Mesothelial cell of epicardium (in vitro differentiated cells): ENCODE data around the gene DGKH. TPM values are rescaled to one million over a fixed set of nuclear protein-coding genes. Genes with fewer than 3 reads are reported as not detected.

Experiments used
- DNase-seq, 2 experiments: peaks; one replicate each; pipeline ENCODE4 v3.0.0; 2021; ENCODE audit warnings: low spot score in 2 of 2; ENCODE audit not compliant: unreplicated experiment in 2 of 2
- H3K27ac Mint-ChIP-seq: 2 replicates; pipeline ENCODE4 v1.8.0; 2021; ENCODE audit warnings: mixed read lengths
- H3K27me3 Mint-ChIP-seq: 2 replicates; pipeline ENCODE4 v1.8.0; 2021; ENCODE audit warnings: low read depth, mixed read lengths
- H3K36me3 Mint-ChIP-seq: 2 replicates; pipeline ENCODE4 v1.8.0; 2021; ENCODE audit warnings: mixed read lengths
- H3K4me1 Mint-ChIP-seq: 2 replicates; pipeline ENCODE4 v1.8.0; 2021; ENCODE audit warnings: mixed read lengths
- H3K4me3 Mint-ChIP-seq: 2 replicates; pipeline ENCODE4 v1.8.0; 2021; ENCODE audit warnings: mild to moderate bottlenecking, moderate library complexity, mixed read lengths
- H3K9me3 Mint-ChIP-seq: 2 replicates; pipeline ENCODE4 v1.8.0; 2021; ENCODE audit warnings: mixed read lengths
- total RNA-seq: library from RNA; stranded (reverse); gene quantifications from 3 replicates; pipeline ENCODE4 v1.2.1, GENCODE V29; 2021
- TF ChIP-seq, protein P1 (sequence below): fragments of 200-600 bp; sonication (generic); IDR thresholded peaks from one replicate; pipeline ENCODE4 v1.5.0; 2021; ENCODE audit warnings: antibody characterized with exemption; ENCODE audit not compliant: unreplicated experiment

DGKH gene
- total RNA-seq, 1 donor from 2014 or later, result 9.2 TPM

DNA sequence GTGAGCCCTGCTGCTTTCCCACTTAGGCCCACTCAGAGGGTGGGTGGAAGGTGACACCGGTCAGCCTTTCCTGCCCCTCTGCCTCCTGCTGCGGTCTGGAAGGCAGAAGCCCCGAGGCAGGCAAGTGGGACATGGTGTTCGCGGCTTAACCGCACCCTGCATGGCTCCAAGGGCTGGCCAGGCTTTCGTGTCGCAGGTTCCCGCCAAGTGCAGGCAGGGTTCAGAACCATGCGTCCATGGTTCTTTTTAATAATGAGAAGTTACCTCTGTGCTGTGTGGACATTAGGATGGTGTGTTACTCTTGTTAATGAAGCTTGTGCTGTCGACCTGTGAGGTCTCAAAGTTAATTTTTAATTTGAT, 986 bp downstream of the DGKH start:
- H3K4me1 Mint-ChIP-seq, result peaks cover 10% of the 10 kb centered on the region
- H3K36me3 Mint-ChIP-seq, result no peaks in the 10 kb centered on the region
- H3K4me3 Mint-ChIP-seq, result peak overlapping the region; percentile 68
- peaks cover 32% of the 10 kb centered on the region for H3K27me3 Mint-ChIP-seq
- TF ChIP-seq, protein P1, sequence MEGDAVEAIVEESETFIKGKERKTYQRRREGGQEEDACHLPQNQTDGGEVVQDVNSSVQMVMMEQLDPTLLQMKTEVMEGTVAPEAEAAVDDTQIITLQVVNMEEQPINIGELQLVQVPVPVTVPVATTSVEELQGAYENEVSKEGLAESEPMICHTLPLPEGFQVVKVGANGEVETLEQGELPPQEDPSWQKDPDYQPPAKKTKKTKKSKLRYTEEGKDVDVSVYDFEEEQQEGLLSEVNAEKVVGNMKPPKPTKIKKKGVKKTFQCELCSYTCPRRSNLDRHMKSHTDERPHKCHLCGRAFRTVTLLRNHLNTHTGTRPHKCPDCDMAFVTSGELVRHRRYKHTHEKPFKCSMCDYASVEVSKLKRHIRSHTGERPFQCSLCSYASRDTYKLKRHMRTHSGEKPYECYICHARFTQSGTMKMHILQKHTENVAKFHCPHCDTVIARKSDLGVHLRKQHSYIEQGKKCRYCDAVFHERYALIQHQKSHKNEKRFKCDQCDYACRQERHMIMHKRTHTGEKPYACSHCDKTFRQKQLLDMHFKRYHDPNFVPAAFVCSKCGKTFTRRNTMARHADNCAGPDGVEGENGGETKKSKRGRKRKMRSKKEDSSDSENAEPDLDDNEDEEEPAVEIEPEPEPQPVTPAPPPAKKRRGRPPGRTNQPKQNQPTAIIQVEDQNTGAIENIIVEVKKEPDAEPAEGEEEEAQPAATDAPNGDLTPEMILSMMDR, result no peak
- no peak overlapping the region for H3K27ac Mint-ChIP-seq
- H3K9me3 Mint-ChIP-seq, result no peaks in the 10 kb centered on the region
- DNase-seq, result no peak

DNA sequence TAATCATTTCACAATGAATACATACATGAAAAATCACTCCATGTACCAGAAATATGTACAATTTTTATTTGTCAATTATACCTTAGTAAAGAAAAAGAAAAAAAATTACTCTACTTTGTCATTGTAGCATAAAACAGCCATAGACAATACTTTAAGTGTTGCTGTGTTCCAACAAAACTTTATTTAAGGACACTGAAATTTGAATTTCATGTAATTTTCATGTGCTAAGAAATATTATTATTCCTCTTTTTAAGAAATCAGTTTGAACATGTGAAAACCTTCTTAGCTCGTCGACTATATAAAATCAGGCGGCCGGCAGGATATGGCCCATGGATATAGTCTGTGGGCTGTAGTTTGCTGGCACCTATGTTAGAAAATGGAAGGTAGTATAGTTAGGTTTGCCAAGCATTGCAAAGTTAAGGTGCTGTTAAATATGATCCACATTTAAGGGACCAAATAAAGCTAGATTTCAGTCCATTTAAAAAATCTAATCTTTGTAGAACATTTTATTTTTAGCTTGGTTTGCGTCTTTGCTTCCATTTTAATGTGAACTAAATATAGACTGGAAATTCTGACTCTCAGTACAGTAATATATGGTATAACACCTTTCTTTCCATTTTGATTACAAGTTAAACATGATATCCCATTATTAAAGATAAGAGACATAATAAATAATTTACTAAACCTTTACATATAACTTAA, 6.5 kb downstream of the DGKH start:
- H3K27me3 Mint-ChIP-seq, result no peaks in the 10 kb centered on the region
- H3K4me3 Mint-ChIP-seq, result no peak overlapping the region
- DNase-seq, result no peak
- TF ChIP-seq, protein P1, result no peak
- H3K9me3 Mint-ChIP-seq, result peaks cover 5% of the 10 kb centered on the region
- H3K4me1 Mint-ChIP-seq, result peaks cover 2% of the 10 kb centered on the region
- peaks cover 4% of the 10 kb centered on the region for H3K36me3 Mint-ChIP-seq
- no peak overlapping the region for H3K27ac Mint-ChIP-seq

GRCh38 chr13:42055500-42056085, 7.1 kb downstream of the DGKH start:
- Mint-ChIP-seq H3K36me3 (peaks cover 4% of the 10 kb centered on the region), H3K4me1 (peaks cover 2% of the 10 kb centered on the region), H3K9me3 (peaks cover 5% of the 10 kb centered on the region), H3K27me3 (no peaks in the 10 kb centered on the region), H3K27ac (no peak overlapping the region), H3K4me3 (no peak overlapping the region)
- TF ChIP-seq, protein P1, result no peak
- DNase-seq, result no peak

- Mint-ChIP-seq H3K27me3 (no peaks in the 10 kb centered on the region), H3K27ac (no peak overlapping the region), H3K36me3 (peaks cover 4% of the 10 kb centered on the region), H3K4me3 (no peak overlapping the region), H3K4me1 (peaks cover 2% of the 10 kb centered on the region), H3K9me3 (peaks cover 5% of the 10 kb centered on the region)
- DNase-seq, result no peak
- TF ChIP-seq, protein P1, result no peak
Measured at GRCh38 chr13:42056146-42056545, 7.7 kb downstream of the DGKH start.

GRCh38 chr13:42056583-42056982, 8.1 kb downstream of the DGKH start:
- Mint-ChIP-seq H3K4me3 (no peak overlapping the region), H3K36me3 (peaks cover 4% of the 10 kb centered on the region), H3K27ac (no peak overlapping the region), H3K9me3 (peaks cover 5% of the 10 kb centered on the region), H3K4me1 (peaks cover 3% of the 10 kb centered on the region), H3K27me3 (no peaks in the 10 kb centered on the region)
- TF ChIP-seq, protein P1, result no peak
- DNase-seq, result no peak
